Testis (tissue), 2 donors: ENCODE results near the gene PNLIP.

ENCODE experiments used
- POLR2A ChIP-seq: fragments of 450-650 bp; IDR thresholded peaks from one replicate; pipeline ENCODE4 v1.6.1; 2017; ENCODE audit warnings: antibody characterized with exemption, mild to moderate bottlenecking, moderate library complexity
- TF ChIP-seq, protein P1 (sequence below), 3 experiments: fragments of 450-650 bp in 2 of 3; fragments of 200-600 bp in 1 of 3; sonication (generic) in 1 of 3; IDR thresholded peaks; one replicate each; pipeline ENCODE4 v1.5.1; 2016 to 2019; ENCODE audit warnings: antibody characterized with exemption in 3 of 3, mild to moderate bottlenecking in 2 of 3, moderate library complexity in 1 of 3

- TF ChIP-seq, protein P1, sequence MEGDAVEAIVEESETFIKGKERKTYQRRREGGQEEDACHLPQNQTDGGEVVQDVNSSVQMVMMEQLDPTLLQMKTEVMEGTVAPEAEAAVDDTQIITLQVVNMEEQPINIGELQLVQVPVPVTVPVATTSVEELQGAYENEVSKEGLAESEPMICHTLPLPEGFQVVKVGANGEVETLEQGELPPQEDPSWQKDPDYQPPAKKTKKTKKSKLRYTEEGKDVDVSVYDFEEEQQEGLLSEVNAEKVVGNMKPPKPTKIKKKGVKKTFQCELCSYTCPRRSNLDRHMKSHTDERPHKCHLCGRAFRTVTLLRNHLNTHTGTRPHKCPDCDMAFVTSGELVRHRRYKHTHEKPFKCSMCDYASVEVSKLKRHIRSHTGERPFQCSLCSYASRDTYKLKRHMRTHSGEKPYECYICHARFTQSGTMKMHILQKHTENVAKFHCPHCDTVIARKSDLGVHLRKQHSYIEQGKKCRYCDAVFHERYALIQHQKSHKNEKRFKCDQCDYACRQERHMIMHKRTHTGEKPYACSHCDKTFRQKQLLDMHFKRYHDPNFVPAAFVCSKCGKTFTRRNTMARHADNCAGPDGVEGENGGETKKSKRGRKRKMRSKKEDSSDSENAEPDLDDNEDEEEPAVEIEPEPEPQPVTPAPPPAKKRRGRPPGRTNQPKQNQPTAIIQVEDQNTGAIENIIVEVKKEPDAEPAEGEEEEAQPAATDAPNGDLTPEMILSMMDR (IDR thresholded peaks at IDR 0.05), result no peak
- no peak for TF ChIP-seq POLR2A
Measured at GRCh38 chr10:116555880-116556279, 10.1 kb downstream of the PNLIP start.
